Fibroblast of pulmonary artery (primary cell): Measurements from ENCODE around the gene GPR85.
A peak's percentile ranks its signal among the peaks of the same experiment; 100 is the strongest.

ENCODE experiments used
- DNase-seq: peaks from one replicate; pipeline ENCODE4 v3.0.0-alpha.2; 2010; ENCODE audit warnings: low read depth
- H3K4me3 ChIP-seq: replicated peaks from 2 replicates; pipeline ENCODE4 v1.5.1; 2011; ENCODE audit warnings: low read depth, mild to moderate bottlenecking, control low read depth, low read length, moderate library complexity
- TF ChIP-seq, protein P1 (sequence below): IDR thresholded peaks from 2 replicates; pipeline ENCODE4 v1.5.1; 2011; ENCODE audit warnings: mild to moderate bottlenecking, control low read depth, low read length, inconsistent platforms; ENCODE audit errors: missing control alignments

GPR85 gene

GRCh38 chr7:113094517-113095249 is 8.1 kb upstream of the GPR85 start:
- no peak for DNase-seq
- H3K4me3 ChIP-seq, result no peak overlapping the region
- TF ChIP-seq, protein P1, sequence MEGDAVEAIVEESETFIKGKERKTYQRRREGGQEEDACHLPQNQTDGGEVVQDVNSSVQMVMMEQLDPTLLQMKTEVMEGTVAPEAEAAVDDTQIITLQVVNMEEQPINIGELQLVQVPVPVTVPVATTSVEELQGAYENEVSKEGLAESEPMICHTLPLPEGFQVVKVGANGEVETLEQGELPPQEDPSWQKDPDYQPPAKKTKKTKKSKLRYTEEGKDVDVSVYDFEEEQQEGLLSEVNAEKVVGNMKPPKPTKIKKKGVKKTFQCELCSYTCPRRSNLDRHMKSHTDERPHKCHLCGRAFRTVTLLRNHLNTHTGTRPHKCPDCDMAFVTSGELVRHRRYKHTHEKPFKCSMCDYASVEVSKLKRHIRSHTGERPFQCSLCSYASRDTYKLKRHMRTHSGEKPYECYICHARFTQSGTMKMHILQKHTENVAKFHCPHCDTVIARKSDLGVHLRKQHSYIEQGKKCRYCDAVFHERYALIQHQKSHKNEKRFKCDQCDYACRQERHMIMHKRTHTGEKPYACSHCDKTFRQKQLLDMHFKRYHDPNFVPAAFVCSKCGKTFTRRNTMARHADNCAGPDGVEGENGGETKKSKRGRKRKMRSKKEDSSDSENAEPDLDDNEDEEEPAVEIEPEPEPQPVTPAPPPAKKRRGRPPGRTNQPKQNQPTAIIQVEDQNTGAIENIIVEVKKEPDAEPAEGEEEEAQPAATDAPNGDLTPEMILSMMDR, result no peak

- DNase-seq, result no peak
- TF ChIP-seq, protein P1, result no peak
- no peak overlapping the region for H3K4me3 ChIP-seq
Observed at GRCh38 chr7:113093561-113093960, 6.9 kb upstream of the GPR85 start.

GRCh38 chr7:113092762-113093161 is 6.1 kb upstream of the GPR85 start:
- no peak overlapping the region for H3K4me3 ChIP-seq
- DNase-seq, result no peak
- TF ChIP-seq, protein P1, result no peak

- peak overlapping the region; percentile 55 for H3K4me3 ChIP-seq
- DNase-seq, result peak; percentile 72
- TF ChIP-seq, protein P1, result no peak
Observed at GRCh38 chr7:113087071-113087998, 708 bp upstream of the GPR85 start.

DNA sequence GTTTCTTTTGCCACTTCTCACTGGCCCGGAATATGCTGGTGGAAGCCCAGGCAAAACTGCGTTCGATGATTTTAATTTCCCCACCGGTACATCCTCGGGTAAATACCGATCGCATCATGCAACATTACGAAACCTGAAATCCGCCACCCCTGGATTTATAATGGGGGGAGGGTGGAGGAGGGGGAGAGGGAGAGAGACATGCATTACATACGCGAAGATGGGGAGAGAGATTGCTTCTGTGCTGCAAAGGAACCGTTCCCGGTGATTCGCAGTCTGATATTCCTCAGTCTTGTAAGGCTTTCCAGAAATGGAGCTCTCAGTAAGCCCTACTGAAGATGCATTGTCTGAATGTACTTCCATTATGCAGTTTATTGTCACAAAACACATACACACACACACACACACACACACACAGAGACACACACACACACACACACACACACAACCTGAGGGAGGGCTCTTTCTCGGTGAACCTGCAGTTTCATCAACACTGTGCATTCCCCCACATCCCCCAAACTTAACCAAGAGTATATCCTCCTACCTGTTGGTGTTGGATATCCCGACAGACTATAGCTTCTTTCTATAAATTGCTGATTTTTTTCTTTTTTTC is 741 bp downstream of the GPR85 start:
- H3K4me3 ChIP-seq, result peak overlapping the region; percentile 55
- DNase-seq, result peak; percentile 18
- TF ChIP-seq, protein P1, result no peak

DNA sequence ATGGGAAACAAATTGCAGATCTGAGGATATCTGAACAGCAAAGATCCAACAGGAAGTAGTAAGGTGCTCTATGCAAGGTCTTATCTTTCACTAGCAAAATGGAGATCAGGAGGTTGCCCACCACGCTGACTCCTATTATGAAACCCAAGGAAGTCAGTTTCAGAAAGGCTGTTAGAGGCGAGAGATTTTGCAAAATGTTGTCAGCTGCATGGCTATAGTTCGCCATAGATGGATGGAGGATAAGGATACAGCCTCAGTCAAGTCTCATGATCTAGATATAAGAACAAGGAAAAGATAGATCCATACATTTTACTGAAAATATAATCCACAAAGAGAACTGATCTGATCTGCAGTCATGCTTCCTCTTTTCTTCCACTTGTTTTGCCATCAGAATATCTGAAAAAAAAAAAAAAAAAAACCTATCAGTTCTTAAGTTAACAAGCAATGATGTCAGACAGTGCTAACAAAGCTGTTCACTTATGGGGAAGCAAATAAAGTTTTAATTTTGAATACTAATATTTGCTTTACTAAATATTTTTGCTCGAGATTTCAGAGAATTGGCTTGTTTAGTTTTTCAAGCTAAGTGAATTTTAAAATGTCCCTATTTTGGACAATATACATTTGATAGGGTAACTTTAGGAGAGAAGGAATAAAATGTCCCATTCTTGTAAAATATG is 2.0 kb downstream of the GPR85 start:
- DNase-seq, result no peak
- H3K4me3 ChIP-seq, result no peak overlapping the region
- TF ChIP-seq, protein P1, result no peak
